PC-3 (cell line): ENCODE results near the gene FSD1L.

Experiments
- EZH2phosphoT487 ChIP-seq: fragments of 300-600 bp; sonication (generic); IDR thresholded peaks from 2 replicates; pipeline ENCODE4 v1.6.1; 2018; ENCODE audit warnings: mild to moderate bottlenecking, antibody characterized with exemption, low read length, borderline replicate concordance
- TF ChIP-seq, protein P1 (sequence below): fragments of 300-600 bp; sonication (generic); conservative IDR thresholded peaks from 2 replicates; pipeline ENCODE4 v1.5.1; 2017; ENCODE audit warnings: antibody characterized with exemption, low read depth, mild to moderate bottlenecking, low read length

DNA sequence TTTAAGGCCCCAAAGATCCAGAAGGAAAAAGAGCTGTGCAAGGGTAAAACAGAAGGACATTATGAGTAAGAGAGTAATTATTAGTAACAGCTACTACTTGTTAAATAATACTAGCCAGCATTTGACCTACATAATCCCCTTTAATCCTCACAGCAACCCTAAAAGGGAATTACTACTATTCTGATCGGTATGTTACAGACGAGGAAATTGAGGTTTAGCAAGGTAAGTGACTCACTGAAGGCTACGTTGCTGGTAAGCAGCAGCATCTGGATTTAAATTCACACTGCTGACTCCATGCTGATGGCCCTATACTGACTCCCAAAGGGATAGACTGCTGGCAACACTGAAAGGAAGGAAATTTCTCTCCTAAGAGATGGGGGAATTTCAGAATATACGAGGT, 3.7 kb upstream of the FSD1L start:
- TF ChIP-seq, protein P1, sequence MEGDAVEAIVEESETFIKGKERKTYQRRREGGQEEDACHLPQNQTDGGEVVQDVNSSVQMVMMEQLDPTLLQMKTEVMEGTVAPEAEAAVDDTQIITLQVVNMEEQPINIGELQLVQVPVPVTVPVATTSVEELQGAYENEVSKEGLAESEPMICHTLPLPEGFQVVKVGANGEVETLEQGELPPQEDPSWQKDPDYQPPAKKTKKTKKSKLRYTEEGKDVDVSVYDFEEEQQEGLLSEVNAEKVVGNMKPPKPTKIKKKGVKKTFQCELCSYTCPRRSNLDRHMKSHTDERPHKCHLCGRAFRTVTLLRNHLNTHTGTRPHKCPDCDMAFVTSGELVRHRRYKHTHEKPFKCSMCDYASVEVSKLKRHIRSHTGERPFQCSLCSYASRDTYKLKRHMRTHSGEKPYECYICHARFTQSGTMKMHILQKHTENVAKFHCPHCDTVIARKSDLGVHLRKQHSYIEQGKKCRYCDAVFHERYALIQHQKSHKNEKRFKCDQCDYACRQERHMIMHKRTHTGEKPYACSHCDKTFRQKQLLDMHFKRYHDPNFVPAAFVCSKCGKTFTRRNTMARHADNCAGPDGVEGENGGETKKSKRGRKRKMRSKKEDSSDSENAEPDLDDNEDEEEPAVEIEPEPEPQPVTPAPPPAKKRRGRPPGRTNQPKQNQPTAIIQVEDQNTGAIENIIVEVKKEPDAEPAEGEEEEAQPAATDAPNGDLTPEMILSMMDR, result no peak
- no peak for TF ChIP-seq EZH2phosphoT487
